Astrocyte (in vitro differentiated cells and primary cell): Measurements from ENCODE around the gene METRNL. TPM values are rescaled to one million over a fixed set of nuclear protein-coding genes. Genes with fewer than 3 reads are reported as not detected.

ENCODE experiments used
- DNase-seq: peaks from one replicate; pipeline ENCODE4 v3.0.0-alpha.2; 2010; ENCODE audit warnings: low read depth
- FAIRE-seq: peaks from 2 replicates; lab custom pipeline; 2011; peaks lifted over from hg19 to GRCh38; lab: Jason Lieb, UNC
- H2AFZ ChIP-seq: 2 replicates; pipeline ENCODE4 v1.6.0; 2012; ENCODE audit warnings: low read depth, low read length, inconsistent platforms
- H3K27ac ChIP-seq: 2 replicates; pipeline ENCODE4 v1.5.1; 2011; ENCODE audit warnings: low read depth, low read length, inconsistent platforms
- H3K27me3 ChIP-seq: 2 replicates; pipeline ENCODE4 v1.6.0; 2011; ENCODE audit warnings: low read length, inconsistent platforms; ENCODE audit not compliant: insufficient read depth
- H3K36me3 ChIP-seq: 2 replicates; pipeline ENCODE4 v1.5.1; 2011; ENCODE audit warnings: low read length, inconsistent platforms; ENCODE audit not compliant: insufficient read depth
- H3K4me1 ChIP-seq: 2 replicates; pipeline ENCODE4 v1.5.1; 2011; ENCODE audit warnings: low read length, inconsistent platforms; ENCODE audit not compliant: insufficient read depth
- H3K4me2 ChIP-seq: 2 replicates; pipeline ENCODE4 v1.6.0; 2012; ENCODE audit warnings: low read length, inconsistent platforms
- H3K4me3 ChIP-seq: 2 replicates; pipeline ENCODE4 v1.5.1; 2011; ENCODE audit warnings: low read depth, mild to moderate bottlenecking, low read length, inconsistent platforms; ENCODE audit not compliant: insufficient read depth
- H3K79me2 ChIP-seq: 2 replicates; pipeline ENCODE4 v1.6.0; 2012; ENCODE audit warnings: mild to moderate bottlenecking, low read length, inconsistent platforms; ENCODE audit not compliant: insufficient read depth
- H3K9ac ChIP-seq: 2 replicates; pipeline ENCODE4 v1.6.0; 2012; ENCODE audit warnings: mild to moderate bottlenecking, low read length, inconsistent platforms
- H3K9me3 ChIP-seq: 2 replicates; pipeline ENCODE4 v1.5.1; 2012; ENCODE audit warnings: low read depth, mild to moderate bottlenecking, low read length, inconsistent platforms; ENCODE audit not compliant: insufficient read depth
- H4K20me1 ChIP-seq: 2 replicates; pipeline ENCODE4 v1.6.0; 2012; ENCODE audit warnings: low read length, inconsistent platforms; ENCODE audit not compliant: insufficient read depth
- H3K27ac Mint-ChIP-seq: one replicate; pipeline ENCODE4 v1.8.0; 2021; ENCODE audit warnings: mild to moderate bottlenecking, mixed read lengths; ENCODE audit not compliant: unreplicated experiment
- H3K27me3 Mint-ChIP-seq: one replicate; pipeline ENCODE4 v1.8.0; 2021; ENCODE audit warnings: low read depth, mixed read lengths; ENCODE audit not compliant: unreplicated experiment
- H3K36me3 Mint-ChIP-seq: one replicate; pipeline ENCODE4 v1.8.0; 2021; ENCODE audit warnings: low read depth, mixed read lengths; ENCODE audit not compliant: unreplicated experiment
- H3K4me1 Mint-ChIP-seq: one replicate; pipeline ENCODE4 v1.8.0; 2021; ENCODE audit warnings: low read depth, mixed read lengths; ENCODE audit not compliant: unreplicated experiment
- H3K4me3 Mint-ChIP-seq: one replicate; pipeline ENCODE4 v1.8.0; 2021; ENCODE audit warnings: mild to moderate bottlenecking, moderate library complexity, mixed read lengths; ENCODE audit not compliant: unreplicated experiment
- H3K9me3 Mint-ChIP-seq: one replicate; pipeline ENCODE4 v1.8.0; 2021; ENCODE audit warnings: mild to moderate bottlenecking, mixed read lengths; ENCODE audit not compliant: unreplicated experiment
- CTCF ChIP-seq: IDR thresholded peaks from 2 replicates; pipeline ENCODE4 v1.5.1; 2011; ENCODE audit warnings: low read depth, mild to moderate bottlenecking, inconsistent platforms, low read length, moderate library complexity; ENCODE audit not compliant: insufficient read depth
- EZH2 ChIP-seq: IDR thresholded peaks from 2 replicates; pipeline ENCODE4 v1.6.1; 2012; ENCODE audit warnings: mild to moderate bottlenecking, low read length, inconsistent platforms; ENCODE audit not compliant: insufficient read depth
- total RNA-seq: library from RNA; stranded (reverse); gene quantifications from 2 replicates; pipeline ENCODE4 v1.2.1, GENCODE V29; 2021

Gene METRNL
- total RNA-seq, 1 donor from 2014 or later = 36.7 TPM

GRCh38 chr17:83084214-83084613 lies 4.8 kb downstream of the METRNL start:
- peak overlapping the region; percentile 30 for H3K4me3 ChIP-seq
- no peak overlapping the region for H3K4me3 Mint-ChIP-seq
- peaks cover 79% of the 10 kb centered on the region for H4K20me1 ChIP-seq

GRCh38 chr17:83084621-83085056 lies 5.2 kb downstream of the METRNL start:
- peak overlapping the region; percentile 34 for H3K4me3 Mint-ChIP-seq
- peaks cover 41% of the 10 kb centered on the region for H3K4me1 Mint-ChIP-seq
- H3K27me3 Mint-ChIP-seq = peaks cover 2% of the 10 kb centered on the region
- Histone ChIP-seq H3K4me1 (peaks cover 37% of the 10 kb centered on the region), H3K9ac (peak overlapping the region; percentile 74), H4K20me1 (peaks cover 83% of the 10 kb centered on the region), H3K27ac (peak overlapping the region; percentile 91), H3K79me2 (peaks cover 84% of the 10 kb centered on the region), H3K9me3 (no peaks in the 10 kb centered on the region), H3K4me3 (peak overlapping the region; percentile 30), H3K4me2 (peak overlapping the region; percentile 80), H2AFZ (no peak overlapping the region), H3K36me3 (no peaks in the 10 kb centered on the region), H3K27me3 (no peaks in the 10 kb centered on the region)
- FAIRE-seq (no peak), DNase-seq (no peak)
- peaks cover 10% of the 10 kb centered on the region for H3K36me3 Mint-ChIP-seq
- peak overlapping the region; percentile 78 for H3K27ac Mint-ChIP-seq
- H3K9me3 Mint-ChIP-seq = no peaks in the 10 kb centered on the region
- TF ChIP-seq EZH2 (no peak), CTCF (no peak)

More at GRCh38 chr17:83084214-83084613, 4.8 kb downstream of the METRNL start:
- Mint-ChIP-seq H3K27me3 (peaks cover 2% of the 10 kb centered on the region), H3K36me3 (peaks cover 8% of the 10 kb centered on the region), H3K27ac (peak overlapping the region; percentile 78), H3K4me1 (peaks cover 40% of the 10 kb centered on the region), H3K9me3 (no peaks in the 10 kb centered on the region)
- H3K27me3 ChIP-seq = no peaks in the 10 kb centered on the region
- DNase-seq (no peak), FAIRE-seq (no peak)
- no peak for TF ChIP-seq CTCF
- TF ChIP-seq EZH2 = no peak
- peak overlapping the region; percentile 80 for H3K4me2 ChIP-seq
- peak overlapping the region; percentile 74 for H3K9ac ChIP-seq
- H3K27ac ChIP-seq = peak overlapping the region; percentile 91
- H3K36me3 ChIP-seq = no peaks in the 10 kb centered on the region
- peaks cover 80% of the 10 kb centered on the region for H3K79me2 ChIP-seq
- no peaks in the 10 kb centered on the region for H3K9me3 ChIP-seq
- H3K4me1 ChIP-seq = peaks cover 37% of the 10 kb centered on the region
- H2AFZ ChIP-seq = no peak overlapping the region

- Mint-ChIP-seq H3K4me1 (peaks cover 41% of the 10 kb centered on the region), H3K4me3 (no peak overlapping the region), H3K27ac (no peak overlapping the region), H3K27me3 (peaks cover 2% of the 10 kb centered on the region), H3K9me3 (no peaks in the 10 kb centered on the region), H3K36me3 (peaks cover 11% of the 10 kb centered on the region)
- H3K4me1 ChIP-seq = peaks cover 37% of the 10 kb centered on the region
- no peaks in the 10 kb centered on the region for H3K9me3 ChIP-seq
- no peaks in the 10 kb centered on the region for H3K36me3 ChIP-seq
- H4K20me1 ChIP-seq = peaks cover 84% of the 10 kb centered on the region
- DNase-seq = no peak
- no peak for TF ChIP-seq EZH2
- TF ChIP-seq CTCF = no peak
- no peak overlapping the region for H3K27ac ChIP-seq
- H3K27me3 ChIP-seq = no peaks in the 10 kb centered on the region
- no peak overlapping the region for H2AFZ ChIP-seq
- no peak overlapping the region for H3K9ac ChIP-seq
- FAIRE-seq = no peak
- H3K4me2 ChIP-seq = no peak overlapping the region
- H3K4me3 ChIP-seq = no peak overlapping the region
- H3K79me2 ChIP-seq = peaks cover 85% of the 10 kb centered on the region
These were observed 5.7 kb downstream of the METRNL start for GRCh38 chr17:83085103-83085502.
